ENCODE data around the gene RPA1. TPM values are rescaled to one million over a fixed set of nuclear protein-coding genes. Genes with fewer than 3 reads are reported as not detected.
"Not testable (repeated sequence)": the region's sequence is repeated elsewhere in the genome, so short reads cannot be mapped to it uniquely, and the experiment has no call there.

The RPA1 gene
- total RNA-seq, 1 experiment from 2014 or later = 150 TPM

- no peaks in the 10 kb centered on the region for H3K27me3 ChIP-seq (ENCODE audit: control insufficient read depth, insufficient read depth, low read length)
- H3K4me1 ChIP-seq (ENCODE audit: control insufficient read depth, insufficient read depth, low read length) = no peaks in the 10 kb centered on the region
- H3K9me3 ChIP-seq (ENCODE audit: control insufficient read depth, insufficient read depth, low read depth, low read length) = no peaks in the 10 kb centered on the region
- H3K27ac ChIP-seq (ENCODE audit: low read length) = no peak overlapping the region
- intact Hi-C loops (cut with micrococcal nuclease; ENCODE audit: unreplicated experiment) (no loop called here), in situ Hi-C loops (cut with HindIII; ENCODE audit: low pct_unique_long_range_greater_than_20kb, low sequenced_read_pairs) (no loop called here)
- TF ChIP-seq SIN3A (IDR thresholded peaks at IDR 0.05; ENCODE audit: borderline replicate concordance, insufficient read depth, low read depth, low read length) (no peak), TCF7L2 (IDR thresholded peaks at IDR 0.05; ENCODE audit: low read depth, low read length) (no peak), CTCF (IDR thresholded peaks at IDR 0.05) (no peak), REST (IDR thresholded peaks at IDR 0.05; ENCODE audit: insufficient read depth in 1 of 2, low read depth in 2 of 2, low read length in 1 of 2) (no peak), POLR2AphosphoS5 (IDR thresholded peaks at IDR 0.05; ENCODE audit: low read depth, low read length) (no peak)
- peaks cover 13% of the 10 kb centered on the region for H3K36me3 ChIP-seq (ENCODE audit: control insufficient read depth, insufficient read depth, low read length)
- ChIA-PET CTCF (no interaction called here), POLR2A (no interaction called here)
- no peak for DNase-seq (ENCODE audit: low read depth, low spot score)
- no peak overlapping the region for H3K4me3 ChIP-seq (ENCODE audit: low read depth in 2 of 2, low read length in 2 of 2)
- no TSS peak for BruUV-seq (replicated peaks)
- ATAC-seq = no peak
These were observed 22.5 kb downstream of the RPA1 start for GRCh38 chr17:1852327-1852726.

DNA sequence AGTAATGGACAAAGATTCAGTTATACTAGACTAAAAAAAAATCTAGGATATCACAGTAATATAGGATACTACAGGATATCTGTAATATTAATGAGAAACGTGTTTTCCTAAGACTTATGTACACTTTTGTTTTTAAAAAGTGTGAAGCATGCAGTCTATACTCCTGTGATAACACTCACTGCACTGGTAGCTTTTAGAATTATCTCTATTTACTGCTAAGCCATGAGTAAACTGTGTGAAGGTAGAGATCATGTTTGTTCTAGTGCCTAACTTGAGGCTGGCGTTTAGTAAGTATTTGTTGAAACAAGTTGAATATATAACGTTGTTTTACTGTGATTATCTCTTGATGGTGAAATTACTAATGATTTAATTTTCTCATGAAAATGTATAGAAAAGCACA, 23.9 kb downstream of the RPA1 start:
- H3K9me3 ChIP-seq (ENCODE audit: control insufficient read depth, insufficient read depth, low read depth, low read length) = no peaks in the 10 kb centered on the region
- peaks cover 13% of the 10 kb centered on the region for H3K36me3 ChIP-seq (ENCODE audit: control insufficient read depth, insufficient read depth, low read length)
- no peak for ATAC-seq
- no peaks in the 10 kb centered on the region for H3K4me1 ChIP-seq (ENCODE audit: control insufficient read depth, insufficient read depth, low read length)
- no TSS peak for BruUV-seq (replicated peaks)
- in situ Hi-C loops (cut with HindIII; ENCODE audit: low pct_unique_long_range_greater_than_20kb, low sequenced_read_pairs) = no loop called here
- DNase-seq (ENCODE audit: low read depth, low spot score) = no peak
- no peak overlapping the region for H3K4me3 ChIP-seq (ENCODE audit: low read depth in 2 of 2, low read length in 2 of 2)
- ChIA-PET CTCF (no interaction called here), POLR2A (no interaction called here)
- no peak overlapping the region for H3K27ac ChIP-seq (ENCODE audit: low read length)
- TF ChIP-seq POLR2AphosphoS5 (IDR thresholded peaks at IDR 0.05; ENCODE audit: low read depth, low read length) (no peak), SIN3A (IDR thresholded peaks at IDR 0.05; ENCODE audit: borderline replicate concordance, insufficient read depth, low read depth, low read length) (no peak), TCF7L2 (IDR thresholded peaks at IDR 0.05; ENCODE audit: low read depth, low read length) (no peak), REST (IDR thresholded peaks at IDR 0.05; ENCODE audit: insufficient read depth in 1 of 2, low read depth in 2 of 2, low read length in 1 of 2) (no peak), CTCF (IDR thresholded peaks at IDR 0.05) (no peak)
- H3K27me3 ChIP-seq (ENCODE audit: control insufficient read depth, insufficient read depth, low read length) = no peaks in the 10 kb centered on the region
- intact Hi-C loops (cut with micrococcal nuclease; ENCODE audit: unreplicated experiment) = no loop called here

GRCh38 chr17:1856462-1856861, 26.7 kb downstream of the RPA1 start:
- CTCF ChIA-PET = interaction anchor here (0.7 kb wide), 1 partner anchor 187 kb away, joined by 3 read pairs; no protein-coding TSS in a partner anchor
- POLR2A ChIA-PET; in situ Hi-C loops (cut with HindIII; ENCODE audit: low pct_unique_long_range_greater_than_20kb, low sequenced_read_pairs): not testable (repeated sequence)

More at GRCh38 chr17:1856462-1856861, 26.7 kb downstream of the RPA1 start:
- BruUV-seq (replicated peaks); ATAC-seq; H3K4me1 ChIP-seq (ENCODE audit: control insufficient read depth, insufficient read depth, low read length); intact Hi-C loops (cut with micrococcal nuclease; ENCODE audit: unreplicated experiment); H3K27ac ChIP-seq (ENCODE audit: low read length); DNase-seq (ENCODE audit: low read depth, low spot score); H3K27me3 ChIP-seq (ENCODE audit: control insufficient read depth, insufficient read depth, low read length); H3K9me3 ChIP-seq (ENCODE audit: control insufficient read depth, insufficient read depth, low read depth, low read length); H3K4me3 ChIP-seq (ENCODE audit: low read depth in 2 of 2, low read length in 2 of 2): not testable (repeated sequence)
- peaks cover 15% of the 10 kb centered on the region for H3K36me3 ChIP-seq (ENCODE audit: control insufficient read depth, insufficient read depth, low read length)
